SK-N-SH treated with all-trans-retinoic acid at 6 μM for 48 hours (cell line): Measurements from ENCODE around the gene UGT1A6.

Source experiments
- ATAC-seq: fragments of 200-7000 bp; cut with Tn5 transposase; 3 replicates; pipeline ENCODE4 v1.9.1; 2020; ENCODE audit warnings: mild to moderate bottlenecking, moderate library complexity
- ARNTL ChIP-seq: fragments of 450-650 bp; formaldehyde crosslinking; IDR thresholded peaks from 2 replicates; pipeline ENCODE4 v1.5.0; 2020; ENCODE audit warnings: low read depth, mild to moderate bottlenecking, moderate library complexity, borderline replicate concordance
- BACH2 ChIP-seq: fragments of 250-450 bp; sonication (Bioruptor Pico); IDR thresholded peaks from 2 replicates; pipeline ENCODE4 v1.9.0; 2021; ENCODE audit warnings: mild to moderate bottlenecking, borderline replicate concordance
- ESRRG ChIP-seq: fragments of 250-450 bp; sonication (Bioruptor Pico); IDR thresholded peaks from 2 replicates; pipeline ENCODE4 v1.6.1; 2021; ENCODE audit warnings: mild to moderate bottlenecking
- GLIS3 ChIP-seq: fragments of 250-450 bp; sonication (Bioruptor Pico); IDR thresholded peaks from 2 replicates; pipeline ENCODE4 v1.5.0; 2020; ENCODE audit warnings: mild to moderate bottlenecking, moderate library complexity
- ISL1 ChIP-seq: fragments of 250-450 bp; sonication (Bioruptor Pico); IDR thresholded peaks from 2 replicates; pipeline ENCODE4 v2.1.2; 2022; ENCODE audit warnings: mild to moderate bottlenecking, moderate library complexity
- OSR1 ChIP-seq: fragments of 250-450 bp; sonication (Bioruptor Pico); IDR thresholded peaks from 2 replicates; pipeline ENCODE4 v1.8.0; 2022; ENCODE audit warnings: moderate library complexity, mild to moderate bottlenecking, inconsistent platforms
- SNAI2 ChIP-seq: fragments of 250-450 bp; sonication (Bioruptor Pico); IDR thresholded peaks from 2 replicates; pipeline ENCODE4 v1.5.0; 2020; ENCODE audit warnings: mild to moderate bottlenecking, moderate library complexity
- TCF4 ChIP-seq: fragments of 250-450 bp; sonication (Bioruptor Pico); IDR thresholded peaks from 2 replicates; pipeline ENCODE4 v1.8.0; 2021; ENCODE audit warnings: mild to moderate bottlenecking, moderate library complexity, borderline replicate concordance
- TOX ChIP-seq: fragments of 250-450 bp; sonication (Bioruptor Pico); IDR thresholded peaks from 2 replicates; pipeline ENCODE4 v1.8.0; 2021; ENCODE audit warnings: mild to moderate bottlenecking, moderate library complexity, borderline replicate concordance
- ZC3H10 ChIP-seq: fragments of 250-450 bp; sonication (Bioruptor Pico); IDR thresholded peaks from 2 replicates; pipeline ENCODE4 v1.5.1; 2021; ENCODE audit warnings: mild to moderate bottlenecking, moderate library complexity
- ZFP3 ChIP-seq: fragments of 250-450 bp; sonication (Bioruptor Pico); IDR thresholded peaks from 2 replicates; pipeline ENCODE4 v1.5.0; 2020; ENCODE audit warnings: mild to moderate bottlenecking, moderate library complexity
- ZFP30 ChIP-seq: fragments of 450-650 bp; formaldehyde crosslinking; IDR thresholded peaks from 2 replicates; pipeline ENCODE4 v1.5.0; 2022; ENCODE audit warnings: mild to moderate bottlenecking, moderate library complexity
- ZNF565 ChIP-seq: fragments of 450-650 bp; formaldehyde crosslinking; conservative IDR thresholded peaks from 2 replicates; pipeline ENCODE4 v1.5.0; 2020; ENCODE audit warnings: low read depth, mild to moderate bottlenecking, moderate library complexity
- ZNF70 ChIP-seq: fragments of 450-650 bp; formaldehyde crosslinking; IDR thresholded peaks from 2 replicates; pipeline ENCODE4 v1.5.0; 2020; ENCODE audit warnings: mild to moderate bottlenecking, moderate library complexity
- ZNF8 ChIP-seq: fragments of 450-650 bp; formaldehyde crosslinking; IDR thresholded peaks from 2 replicates; pipeline ENCODE4 v1.5.0; 2020; ENCODE audit warnings: mild to moderate bottlenecking, moderate library complexity
- TF ChIP-seq, protein P1 (sequence below): fragments of 250-450 bp; sonication (Bioruptor Pico); IDR thresholded peaks from 2 replicates; pipeline ENCODE4 v1.5.1; 2020; ENCODE audit warnings: low read depth, mild to moderate bottlenecking, moderate library complexity
- TF ChIP-seq, protein P2 (sequence below): fragments of 250-450 bp; sonication (Bioruptor Pico); IDR thresholded peaks from 2 replicates; pipeline ENCODE4 v1.5.0; 2020; ENCODE audit warnings: mild to moderate bottlenecking, moderate library complexity
- TF ChIP-seq, protein P3 (sequence below): fragments of 250-450 bp; sonication (Bioruptor Pico); IDR thresholded peaks from 2 replicates; pipeline ENCODE4 v1.8.0; 2020; ENCODE audit warnings: mild to moderate bottlenecking, moderate library complexity, borderline replicate concordance
- TF ChIP-seq, protein P4 (sequence below): fragments of 250-450 bp; sonication (Bioruptor Pico); IDR thresholded peaks from 2 replicates; pipeline ENCODE4 v1.5.1; 2021; ENCODE audit warnings: mild to moderate bottlenecking, moderate library complexity

Gene UGT1A6

DNA sequence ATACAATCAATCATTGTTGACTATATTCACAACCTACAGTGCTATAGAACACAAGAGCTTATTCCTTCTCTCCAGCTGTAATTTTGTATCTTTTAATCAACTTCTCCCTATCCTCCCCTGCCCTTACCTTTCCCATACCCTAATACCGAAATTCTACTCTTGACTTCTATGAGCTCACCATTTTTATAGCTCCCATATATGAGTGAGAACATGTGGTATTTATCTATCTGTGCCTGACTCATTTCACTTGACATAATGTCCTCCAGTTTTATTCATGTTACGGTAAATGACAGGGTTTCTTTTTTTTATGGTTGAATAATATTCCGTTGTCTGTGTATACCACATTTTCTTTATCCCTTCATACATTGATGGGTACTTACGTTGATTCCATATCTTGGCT, 88.1 kb downstream of the UGT1A6 start:
- TF ChIP-seq GLIS3 (CRISPR knock-in tag): no peak
- TF ChIP-seq, protein P1, sequence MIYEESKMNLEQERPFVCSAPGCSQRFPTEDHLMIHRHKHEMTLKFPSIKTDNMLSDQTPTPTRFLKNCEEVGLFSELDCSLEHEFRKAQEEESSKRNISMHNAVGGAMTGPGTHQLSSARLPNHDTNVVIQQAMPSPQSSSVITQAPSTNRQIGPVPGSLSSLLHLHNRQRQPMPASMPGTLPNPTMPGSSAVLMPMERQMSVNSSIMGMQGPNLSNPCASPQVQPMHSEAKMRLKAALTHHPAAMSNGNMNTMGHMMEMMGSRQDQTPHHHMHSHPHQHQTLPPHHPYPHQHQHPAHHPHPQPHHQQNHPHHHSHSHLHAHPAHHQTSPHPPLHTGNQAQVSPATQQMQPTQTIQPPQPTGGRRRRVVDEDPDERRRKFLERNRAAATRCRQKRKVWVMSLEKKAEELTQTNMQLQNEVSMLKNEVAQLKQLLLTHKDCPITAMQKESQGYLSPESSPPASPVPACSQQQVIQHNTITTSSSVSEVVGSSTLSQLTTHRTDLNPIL (CRISPR knock-in tag): no peak
- TF ChIP-seq OSR1 (CRISPR knock-in tag): no peak
- TF ChIP-seq, protein P2, sequence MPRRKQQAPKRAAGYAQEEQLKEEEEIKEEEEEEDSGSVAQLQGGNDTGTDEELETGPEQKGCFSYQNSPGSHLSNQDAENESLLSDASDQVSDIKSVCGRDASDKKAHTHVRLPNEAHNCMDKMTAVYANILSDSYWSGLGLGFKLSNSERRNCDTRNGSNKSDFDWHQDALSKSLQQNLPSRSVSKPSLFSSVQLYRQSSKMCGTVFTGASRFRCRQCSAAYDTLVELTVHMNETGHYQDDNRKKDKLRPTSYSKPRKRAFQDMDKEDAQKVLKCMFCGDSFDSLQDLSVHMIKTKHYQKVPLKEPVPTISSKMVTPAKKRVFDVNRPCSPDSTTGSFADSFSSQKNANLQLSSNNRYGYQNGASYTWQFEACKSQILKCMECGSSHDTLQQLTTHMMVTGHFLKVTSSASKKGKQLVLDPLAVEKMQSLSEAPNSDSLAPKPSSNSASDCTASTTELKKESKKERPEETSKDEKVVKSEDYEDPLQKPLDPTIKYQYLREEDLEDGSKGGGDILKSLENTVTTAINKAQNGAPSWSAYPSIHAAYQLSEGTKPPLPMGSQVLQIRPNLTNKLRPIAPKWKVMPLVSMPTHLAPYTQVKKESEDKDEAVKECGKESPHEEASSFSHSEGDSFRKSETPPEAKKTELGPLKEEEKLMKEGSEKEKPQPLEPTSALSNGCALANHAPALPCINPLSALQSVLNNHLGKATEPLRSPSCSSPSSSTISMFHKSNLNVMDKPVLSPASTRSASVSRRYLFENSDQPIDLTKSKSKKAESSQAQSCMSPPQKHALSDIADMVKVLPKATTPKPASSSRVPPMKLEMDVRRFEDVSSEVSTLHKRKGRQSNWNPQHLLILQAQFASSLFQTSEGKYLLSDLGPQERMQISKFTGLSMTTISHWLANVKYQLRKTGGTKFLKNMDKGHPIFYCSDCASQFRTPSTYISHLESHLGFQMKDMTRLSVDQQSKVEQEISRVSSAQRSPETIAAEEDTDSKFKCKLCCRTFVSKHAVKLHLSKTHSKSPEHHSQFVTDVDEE (CRISPR knock-in tag): no peak
- no peak for TF ChIP-seq BACH2
- TF ChIP-seq ZNF70 (CRISPR knock-in tag): no peak
- TF ChIP-seq ZFP3 (CRISPR knock-in tag): no peak
- TF ChIP-seq ZC3H10 (CRISPR knock-in tag): no peak
- TF ChIP-seq, protein P3, sequence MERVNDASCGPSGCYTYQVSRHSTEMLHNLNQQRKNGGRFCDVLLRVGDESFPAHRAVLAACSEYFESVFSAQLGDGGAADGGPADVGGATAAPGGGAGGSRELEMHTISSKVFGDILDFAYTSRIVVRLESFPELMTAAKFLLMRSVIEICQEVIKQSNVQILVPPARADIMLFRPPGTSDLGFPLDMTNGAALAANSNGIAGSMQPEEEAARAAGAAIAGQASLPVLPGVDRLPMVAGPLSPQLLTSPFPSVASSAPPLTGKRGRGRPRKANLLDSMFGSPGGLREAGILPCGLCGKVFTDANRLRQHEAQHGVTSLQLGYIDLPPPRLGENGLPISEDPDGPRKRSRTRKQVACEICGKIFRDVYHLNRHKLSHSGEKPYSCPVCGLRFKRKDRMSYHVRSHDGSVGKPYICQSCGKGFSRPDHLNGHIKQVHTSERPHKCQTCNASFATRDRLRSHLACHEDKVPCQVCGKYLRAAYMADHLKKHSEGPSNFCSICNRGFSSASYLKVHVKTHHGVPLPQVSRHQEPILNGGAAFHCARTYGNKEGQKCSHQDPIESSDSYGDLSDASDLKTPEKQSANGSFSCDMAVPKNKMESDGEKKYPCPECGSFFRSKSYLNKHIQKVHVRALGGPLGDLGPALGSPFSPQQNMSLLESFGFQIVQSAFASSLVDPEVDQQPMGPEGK (CRISPR knock-in tag): no peak
- TF ChIP-seq ZFP30: no peak
- no peak for ATAC-seq

DNA sequence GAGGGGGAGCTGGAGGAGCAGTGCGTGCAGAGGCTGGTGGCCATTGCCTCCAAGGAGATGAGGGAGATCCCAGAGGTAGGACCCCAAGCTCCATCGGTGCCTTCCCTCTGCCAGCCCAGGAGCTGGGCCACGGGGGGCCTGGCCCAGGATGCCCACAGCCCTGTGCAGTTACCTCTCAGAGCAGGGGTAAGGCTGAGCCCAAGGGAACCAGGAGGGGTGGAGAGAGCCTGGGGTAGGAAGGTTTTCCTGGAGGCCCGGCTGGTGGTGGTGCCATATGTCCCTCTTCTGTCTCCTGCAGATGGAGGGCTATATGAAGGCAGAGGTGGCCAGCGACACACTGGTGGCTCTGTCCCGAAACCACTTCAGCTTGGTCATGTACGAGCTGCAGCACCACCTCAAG, 96.9 kb downstream of the UGT1A6 start:
- ATAC-seq: no peak
- TF ChIP-seq ISL1 (CRISPR knock-in tag): no peak

DNA sequence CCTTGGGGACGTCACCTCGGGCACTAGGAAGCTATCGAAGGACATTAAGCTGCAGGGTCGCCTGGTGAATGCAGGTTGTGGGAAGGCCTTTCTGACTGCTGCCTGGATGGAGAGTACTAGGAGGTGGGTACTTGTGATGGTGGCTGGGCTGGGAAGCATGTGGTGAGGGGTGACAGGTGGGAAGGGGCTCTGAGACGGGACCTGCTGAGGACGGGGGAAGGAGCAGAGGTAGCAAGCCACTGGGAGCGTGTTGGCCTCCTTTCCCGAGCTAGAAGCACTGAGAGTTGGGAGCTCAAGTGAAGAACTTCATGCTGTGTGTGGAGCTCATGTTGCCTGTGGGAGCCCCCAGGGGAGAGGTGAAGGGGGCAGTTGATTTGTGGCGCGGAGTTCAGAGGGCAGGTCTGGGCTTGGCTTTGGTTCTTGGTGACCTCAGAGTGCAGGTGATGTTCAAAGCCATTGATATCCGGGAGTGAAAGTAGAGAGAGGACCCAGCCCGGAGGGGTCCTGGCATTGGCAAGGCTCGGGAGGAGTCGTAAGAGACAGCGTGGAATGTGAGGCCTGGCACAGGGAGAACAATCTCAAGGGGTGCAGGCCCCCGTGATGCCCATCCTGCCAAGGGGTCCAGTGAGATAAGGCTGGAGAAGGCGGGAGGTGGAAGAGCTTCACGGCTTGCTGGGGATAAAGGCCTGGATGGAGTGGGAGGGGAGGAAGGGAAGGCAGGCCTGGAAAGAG, 98.6 kb downstream of the UGT1A6 start:
- no peak for ATAC-seq

DNA sequence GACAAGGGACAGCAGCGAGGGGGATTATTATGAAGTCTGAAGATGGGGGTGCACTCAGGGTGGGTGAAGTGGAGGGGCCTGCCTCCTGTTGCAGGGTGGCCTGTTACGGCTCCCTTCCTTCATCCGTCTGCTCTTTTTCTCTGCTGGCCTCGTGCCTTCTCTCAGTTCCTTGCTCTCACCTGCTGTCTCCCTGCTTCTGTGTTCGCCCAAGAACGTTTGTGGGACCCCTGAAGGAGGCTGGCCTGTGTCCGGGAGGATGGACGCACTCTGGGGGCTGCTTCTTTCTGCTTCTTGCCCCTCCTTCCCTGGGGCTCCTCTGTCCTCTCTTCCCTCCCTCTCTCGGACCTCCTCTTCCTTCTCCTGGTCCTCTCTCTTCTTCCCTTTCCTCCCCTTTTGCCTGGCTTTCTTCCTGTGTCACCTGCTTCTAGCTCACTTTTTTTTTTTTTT, 99.2 kb downstream of the UGT1A6 start:
- no peak for ATAC-seq
- TF ChIP-seq TCF4 (CRISPR knock-in tag): no peak
- TF ChIP-seq SNAI2 (CRISPR knock-in tag): no peak
- no peak for TF ChIP-seq ISL1 (CRISPR knock-in tag)
- TF ChIP-seq ARNTL (CRISPR knock-in tag): no peak
- TF ChIP-seq, protein P4, sequence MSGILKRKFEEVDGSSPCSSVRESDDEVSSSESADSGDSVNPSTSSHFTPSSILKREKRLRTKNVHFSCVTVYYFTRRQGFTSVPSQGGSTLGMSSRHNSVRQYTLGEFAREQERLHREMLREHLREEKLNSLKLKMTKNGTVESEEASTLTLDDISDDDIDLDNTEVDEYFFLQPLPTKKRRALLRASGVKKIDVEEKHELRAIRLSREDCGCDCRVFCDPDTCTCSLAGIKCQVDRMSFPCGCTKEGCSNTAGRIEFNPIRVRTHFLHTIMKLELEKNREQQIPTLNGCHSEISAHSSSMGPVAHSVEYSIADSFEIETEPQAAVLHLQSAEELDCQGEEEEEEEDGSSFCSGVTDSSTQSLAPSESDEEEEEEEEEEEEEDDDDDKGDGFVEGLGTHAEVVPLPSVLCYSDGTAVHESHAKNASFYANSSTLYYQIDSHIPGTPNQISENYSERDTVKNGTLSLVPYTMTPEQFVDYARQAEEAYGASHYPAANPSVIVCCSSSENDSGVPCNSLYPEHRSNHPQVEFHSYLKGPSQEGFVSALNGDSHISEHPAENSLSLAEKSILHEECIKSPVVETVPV (CRISPR knock-in tag): no peak

More for the DNA sequence above, 98.6 kb downstream of the UGT1A6 start:
- no peak for TF ChIP-seq ZNF70 (CRISPR knock-in tag)
- no peak for TF ChIP-seq ESRRG
- TF ChIP-seq BACH2: no peak
- TF ChIP-seq ZNF565 (CRISPR knock-in tag): no peak
- no peak for TF ChIP-seq SNAI2 (CRISPR knock-in tag)
- TF ChIP-seq TCF4 (CRISPR knock-in tag): no peak
- TF ChIP-seq ZFP30: no peak
- no peak for TF ChIP-seq OSR1 (CRISPR knock-in tag)
- TF ChIP-seq, protein P4 (CRISPR knock-in tag): no peak
- TF ChIP-seq ZNF8 (CRISPR knock-in tag): no peak
- TF ChIP-seq TOX (CRISPR knock-in tag): no peak
